Body of pancreas (tissue), 4 donors: Measurements from ENCODE around the gene SSH2. TPM values are rescaled to one million over a fixed set of nuclear protein-coding genes. Genes with fewer than 3 reads are reported as not detected.

Source experiments
- ATAC-seq: fragments of 150-250 bp; one replicate; pipeline ENCODE4 v1.9.1; 2016
- DNase-seq, 4 donors: peaks; one replicate each; pipeline ENCODE4 v3.0.0-alpha.2; 2019
- H3K27ac ChIP-seq, 4 donors: fragments of 200-600 bp; sonication (generic); 1 replicate in 3 of 4; 2 replicates in 1 of 4; pipeline versions ENCODE4 v1.5.1 to v1.6.1; 2016 to 2019; ENCODE audit warnings: mild to moderate bottlenecking in 1 of 4, mixed read lengths in 1 of 4, moderate library complexity in 1 of 4
- H3K27me3 ChIP-seq, 2 donors: fragments of 200-600 bp; sonication (generic); one replicate each; pipeline ENCODE4 v1.6.0; 2016; ENCODE audit warnings: mild to moderate bottlenecking in 1 of 2
- H3K36me3 ChIP-seq, 2 donors: fragments of 200-600 bp; sonication (generic); replicated peaks in 1 of 2; 2 replicates each; pipeline ENCODE4 v1.5.1; 2016; ENCODE audit warnings: low read depth in 2 of 2; ENCODE audit not compliant: insufficient read depth in 1 of 2
- H3K4me1 ChIP-seq: fragments of 200-600 bp; sonication (generic); one replicate; pipeline ENCODE4 v1.6.0; 2016
- H3K4me3 ChIP-seq, 2 donors: fragments of 200-600 bp; sonication (generic); 1 replicate in 1 of 2; 2 replicates in 1 of 2; pipeline ENCODE4 v1.5.1; 2016 to 2019
- H3K9me3 ChIP-seq, 3 donors: fragments of 200-600 bp; sonication (generic); 1 replicate in 2 of 3; 2 replicates in 1 of 3; pipeline ENCODE4 v1.5.1; 2016
- POLR2A ChIP-seq, 3 donors: fragments of 450-650 bp; IDR thresholded peaks; one replicate each; pipeline ENCODE4 v1.6.1; 2016; ENCODE audit warnings: antibody characterized with exemption in 3 of 3, mild to moderate bottlenecking in 2 of 3
- WGBS, 2 donors: methylation state at CpG; one replicate each; pipeline ENCODE4 v1.1.5; 2017; 5-methylcytosine and 5-hydroxymethylcytosine counted together
- intact Hi-C: fragments of 100-400 bp; cut with DNase I; formaldehyde crosslinking; loops from one replicate; pipeline ENCODE4 v1.15.1; 2023
- total RNA-seq, 2 donors: library from RNA; depleted of rRNA; stranded (reverse); fragments of >200 nt; gene quantifications; one replicate each; pipeline ENCODE4 v1.1.0, GENCODE V29; 2016
- TF ChIP-seq, protein P1 (sequence below), 7 experiments: fragments of 450-650 bp in 4 of 7; fragments of 200-600 bp in 3 of 7; sonication (generic) in 3 of 7; IDR thresholded peaks; one replicate each; pipeline ENCODE4 v1.5.1; 2016 to 2019; ENCODE audit warnings: antibody characterized with exemption in 7 of 7

Gene SSH2
- total RNA-seq, 2 donors from 2014 or later: 8.2 to 8.6 TPM

DNA sequence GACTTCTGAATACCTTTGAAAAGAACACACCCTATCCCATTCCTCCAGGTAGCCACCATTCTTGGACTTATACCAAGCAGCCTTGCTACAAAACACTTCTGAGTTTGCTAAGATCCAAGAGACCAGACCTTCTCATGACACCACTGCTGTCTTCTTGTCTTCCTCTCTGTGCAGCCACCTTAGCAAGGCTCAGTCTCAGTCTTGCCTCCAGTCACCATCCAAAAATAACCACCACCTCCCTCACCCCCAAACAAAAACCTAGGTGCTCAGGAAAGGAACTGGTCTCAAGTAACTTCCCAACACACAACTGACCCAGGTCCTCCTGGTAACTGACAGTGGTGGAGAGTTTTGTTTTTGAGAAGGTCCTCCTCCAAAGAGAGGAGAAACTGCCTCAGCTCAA is 216.4 kb downstream of the SSH2 start:
- peaks cover under 1% of the 10 kb centered on the region for H3K4me1 ChIP-seq
- TF ChIP-seq, protein P1, sequence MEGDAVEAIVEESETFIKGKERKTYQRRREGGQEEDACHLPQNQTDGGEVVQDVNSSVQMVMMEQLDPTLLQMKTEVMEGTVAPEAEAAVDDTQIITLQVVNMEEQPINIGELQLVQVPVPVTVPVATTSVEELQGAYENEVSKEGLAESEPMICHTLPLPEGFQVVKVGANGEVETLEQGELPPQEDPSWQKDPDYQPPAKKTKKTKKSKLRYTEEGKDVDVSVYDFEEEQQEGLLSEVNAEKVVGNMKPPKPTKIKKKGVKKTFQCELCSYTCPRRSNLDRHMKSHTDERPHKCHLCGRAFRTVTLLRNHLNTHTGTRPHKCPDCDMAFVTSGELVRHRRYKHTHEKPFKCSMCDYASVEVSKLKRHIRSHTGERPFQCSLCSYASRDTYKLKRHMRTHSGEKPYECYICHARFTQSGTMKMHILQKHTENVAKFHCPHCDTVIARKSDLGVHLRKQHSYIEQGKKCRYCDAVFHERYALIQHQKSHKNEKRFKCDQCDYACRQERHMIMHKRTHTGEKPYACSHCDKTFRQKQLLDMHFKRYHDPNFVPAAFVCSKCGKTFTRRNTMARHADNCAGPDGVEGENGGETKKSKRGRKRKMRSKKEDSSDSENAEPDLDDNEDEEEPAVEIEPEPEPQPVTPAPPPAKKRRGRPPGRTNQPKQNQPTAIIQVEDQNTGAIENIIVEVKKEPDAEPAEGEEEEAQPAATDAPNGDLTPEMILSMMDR (IDR thresholded peaks at IDR 0.05): no peak
- no peak for TF ChIP-seq POLR2A (IDR thresholded peaks at IDR 0.05)
- H3K36me3 ChIP-seq: no peaks in the 10 kb centered on the region
- H3K27me3 ChIP-seq: no peaks in the 10 kb centered on the region
- H3K9me3 ChIP-seq: no peaks in the 10 kb centered on the region
- ATAC-seq: no peak
- intact Hi-C loops: no loop called here
- no peak for DNase-seq
- no peak overlapping the region for H3K27ac ChIP-seq
- H3K4me3 ChIP-seq: no peak overlapping the region

- intact Hi-C loops: no loop called here
- peaks cover 5% of the 10 kb centered on the region for H3K4me1 ChIP-seq
- no peak overlapping the region for H3K4me3 ChIP-seq
- no peak for TF ChIP-seq POLR2A (IDR thresholded peaks at IDR 0.05)
- TF ChIP-seq, protein P1 (IDR thresholded peaks at IDR 0.05): no peak
- ATAC-seq: no peak
- DNase-seq: no peak
- H3K27me3 ChIP-seq: no peaks in the 10 kb centered on the region
- H3K27ac ChIP-seq: no peak overlapping the region
- H3K9me3 ChIP-seq: no peaks in the 10 kb centered on the region
- no peaks in the 10 kb centered on the region for H3K36me3 ChIP-seq
- 94% methylated on average over 11 of the region's 11 CpGs for WGBS, 2 donors
Observed at GRCh38 chr17:29711588-29712385, 218.2 kb downstream of the SSH2 start.

DNA sequence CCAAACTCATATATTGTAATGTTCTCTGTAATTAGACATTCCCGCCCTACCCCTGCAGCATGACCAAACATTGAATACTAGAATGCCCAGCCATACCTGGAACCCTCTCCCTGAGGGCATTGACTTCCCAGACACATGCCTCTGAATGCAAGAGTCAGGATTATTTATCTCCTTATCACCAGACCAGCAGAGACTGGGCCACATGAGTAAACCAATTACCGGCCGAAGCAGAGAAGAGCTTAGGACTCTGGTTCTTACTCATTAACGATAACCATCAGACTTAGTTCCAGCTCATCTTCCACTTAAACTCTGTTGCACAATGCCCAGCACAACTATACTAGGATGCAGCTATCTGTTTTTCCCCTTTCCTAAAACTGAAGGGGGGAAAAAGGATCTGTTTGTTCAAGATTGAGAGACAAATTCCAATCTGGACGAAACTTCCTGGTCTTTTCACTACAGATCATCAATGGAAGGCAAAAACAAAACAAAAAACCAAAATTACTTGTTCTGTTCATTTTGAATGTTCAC is 219.1 kb downstream of the SSH2 start:
- peaks cover 5% of the 10 kb centered on the region for H3K4me1 ChIP-seq
- ATAC-seq (no peak), DNase-seq (no peak)
- no peaks in the 10 kb centered on the region for H3K9me3 ChIP-seq
- 76 to 84% methylated on average over 5 of the region's 5 CpGs for WGBS, 2 donors
- H3K27me3 ChIP-seq: no peaks in the 10 kb centered on the region
- H3K27ac ChIP-seq: no peak overlapping the region
- H3K36me3 ChIP-seq: no peaks in the 10 kb centered on the region
- no peak overlapping the region for H3K4me3 ChIP-seq
- intact Hi-C loops: no loop called here
- no peak for TF ChIP-seq POLR2A (IDR thresholded peaks at IDR 0.05)
- TF ChIP-seq, protein P1 (IDR thresholded peaks at IDR 0.05): no peak

GRCh38 chr17:29710520-29710884 is 219.5 kb downstream of the SSH2 start:
- peaks cover 5% of the 10 kb centered on the region for H3K4me1 ChIP-seq
- no peak for DNase-seq
- H3K9me3 ChIP-seq: no peaks in the 10 kb centered on the region
- no peak overlapping the region for H3K27ac ChIP-seq
- TF ChIP-seq POLR2A (IDR thresholded peaks at IDR 0.05): no peak
- TF ChIP-seq, protein P1 (IDR thresholded peaks at IDR 0.05): no peak
- no peaks in the 10 kb centered on the region for H3K36me3 ChIP-seq
- H3K4me3 ChIP-seq: no peak overlapping the region
- 63 to 90% methylated on average over 1 of the region's 1 CpG for WGBS, 2 donors
- no peaks in the 10 kb centered on the region for H3K27me3 ChIP-seq
- intact Hi-C loops: no loop called here
- no peak for ATAC-seq
